ENCODE results near the gene PACRG.

- TF ChIP-seq CTCF (IDR thresholded peaks at IDR 0.05), result no peak
- no peak for TF ChIP-seq POLR2A (IDR thresholded peaks at IDR 0.05)
- TF ChIP-seq POLR2AphosphoS5 (IDR thresholded peaks at IDR 0.05), result no peak
- TF ChIP-seq EP300 (IDR thresholded peaks at IDR 0.05), result no peak
Measured at GRCh38 chr6:163078712-163079111, 350.9 kb downstream of the PACRG start.

Data from upper lobe of left lung (tissue), 4 donors.